GM23338 (cell line): Measurements from ENCODE around the gene WFS1. TPM values are rescaled to one million over a fixed set of nuclear protein-coding genes. Genes with fewer than 3 reads are reported as not detected.

Experiments
- ATAC-seq: fragments of 200-7000 bp; cut with Tn5 transposase; 3 replicates; pipeline ENCODE4 v1.9.1; 2020
- DNase-seq: peaks from one replicate; pipeline ENCODE4 v3.0.0-alpha.2; 2015; ENCODE audit warnings: low spot score
- H2AFZ ChIP-seq: fragments of 200-600 bp; sonication (generic); 2 replicates; pipeline ENCODE4 v1.8.0; 2016; ENCODE audit warnings: antibody characterized with exemption, mild to moderate bottlenecking, moderate library complexity
- H3F3A ChIP-seq: fragments of 200-600 bp; sonication (generic); replicated peaks from 2 replicates; pipeline ENCODE4 v1.8.0; 2017; ENCODE audit warnings: antibody characterized with exemption, mixed run types, low read depth
- H3K27ac ChIP-seq: fragments of 200-600 bp; sonication (generic); 2 replicates; pipeline ENCODE4 v1.6.1; 2016; ENCODE audit warnings: low read depth
- H3K27me3 ChIP-seq: fragments of 200-600 bp; sonication (generic); 2 replicates; pipeline ENCODE4 v1.8.0; 2016; ENCODE audit warnings: mild to moderate bottlenecking, mixed run types, moderate library complexity; ENCODE audit not compliant: insufficient read depth
- H3K36me3 ChIP-seq: fragments of 200-600 bp; sonication (generic); 2 replicates; pipeline ENCODE4 v1.8.0; 2016; ENCODE audit warnings: mild to moderate bottlenecking; ENCODE audit not compliant: insufficient read depth
- H3K4me1 ChIP-seq: fragments of 200-600 bp; sonication (generic); 2 replicates; pipeline ENCODE4 v1.8.0; 2016; ENCODE audit warnings: mild to moderate bottlenecking, moderate library complexity; ENCODE audit not compliant: insufficient read depth
- H3K4me2 ChIP-seq: fragments of 200-600 bp; sonication (generic); 2 replicates; pipeline ENCODE4 v1.7.1; 2017; ENCODE audit warnings: mixed run types
- H3K4me3 ChIP-seq: fragments of 200-600 bp; sonication (generic); 2 replicates; pipeline ENCODE4 v1.6.1; 2016; ENCODE audit warnings: mixed run types
- H3K79me2 ChIP-seq: fragments of 200-600 bp; sonication (generic); replicated peaks from 2 replicates; pipeline ENCODE4 v1.8.0; 2017; ENCODE audit warnings: mild to moderate bottlenecking; ENCODE audit not compliant: insufficient read depth
- H3K9me2 ChIP-seq: fragments of 200-600 bp; sonication (generic); 2 replicates; pipeline ENCODE4 v1.8.0; 2017; ENCODE audit not compliant: insufficient read depth
- H4K20me1 ChIP-seq: fragments of 200-600 bp; sonication (generic); replicated peaks from 2 replicates; pipeline ENCODE4 v1.8.0; 2017; ENCODE audit warnings: mild to moderate bottlenecking; ENCODE audit not compliant: insufficient read depth
- H3K27ac Mint-ChIP-seq: 2 replicates; pipeline ENCODE4 v1.8.0; 2020; ENCODE audit warnings: inconsistent platforms, mild to moderate bottlenecking, moderate library complexity, mixed read lengths
- H3K27me3 Mint-ChIP-seq: 3 replicates; pipeline ENCODE4 v1.8.0; 2022; ENCODE audit warnings: low read depth, mild to moderate bottlenecking, moderate library complexity, mixed read lengths, inconsistent platforms; ENCODE audit not compliant: insufficient read depth, poor library complexity
- H3K36me3 Mint-ChIP-seq: 3 replicates; pipeline ENCODE4 v1.8.0; 2021; ENCODE audit warnings: low read depth, mild to moderate bottlenecking, inconsistent platforms, moderate library complexity, mixed read lengths
- H3K4me1 Mint-ChIP-seq: 3 replicates; pipeline ENCODE4 v1.8.0; 2020; ENCODE audit warnings: mild to moderate bottlenecking, inconsistent platforms, mixed read lengths
- H3K4me3 Mint-ChIP-seq: 3 replicates; pipeline ENCODE4 v1.8.0; 2021; ENCODE audit warnings: moderate library complexity, mild to moderate bottlenecking, inconsistent platforms, mixed read lengths
- H3K9me3 Mint-ChIP-seq: 3 replicates; pipeline ENCODE4 v1.8.0; 2020; ENCODE audit warnings: moderate library complexity, mild to moderate bottlenecking, inconsistent platforms, mixed read lengths
- CREB1 ChIP-seq: fragments of 250-450 bp; sonication (Bioruptor Pico); IDR thresholded peaks from 2 replicates; pipeline ENCODE4 v1.5.0; 2020; ENCODE audit warnings: low read depth, mild to moderate bottlenecking, moderate library complexity
- EZH2phosphoT487 ChIP-seq: fragments of 200-600 bp; sonication (generic); IDR thresholded peaks from one replicate; pipeline ENCODE4 v1.8.1; 2018; ENCODE audit warnings: antibody characterized with exemption; ENCODE audit not compliant: unreplicated experiment
- JUNB ChIP-seq: IDR thresholded peaks from one replicate; pipeline ENCODE4 v1.6.1; 2016; ENCODE audit warnings: antibody characterized with exemption; ENCODE audit not compliant: unreplicated experiment
- NANOG ChIP-seq: IDR thresholded peaks from 2 replicates; pipeline ENCODE4 v1.6.1; 2016; ENCODE audit warnings: antibody characterized with exemption, borderline replicate concordance
- polyA plus RNA-seq: library from polyadenylated mRNA; unstranded; fragments of >200 nt; fragmentation: Nextera tagmentation; extraction: Ambion mirVana; gene quantifications from 2 replicates; pipeline ENCODE4 v1.2.1, GENCODE V29; 2016
- total RNA-seq: library from RNA; depleted of rRNA; stranded (reverse); fragments of >200 nt; shearing (Covaris generic); gene quantifications from 2 replicates; pipeline ENCODE4 v1.2.3, GENCODE V29; 2014
- TF ChIP-seq, protein P1 (sequence below): fragments of 250-450 bp; sonication (Bioruptor Pico); IDR thresholded peaks from 2 replicates; pipeline ENCODE4 v1.5.0; 2020; ENCODE audit warnings: mild to moderate bottlenecking, moderate library complexity
- TF ChIP-seq, protein P2 (sequence below): IDR thresholded peaks from 2 replicates; pipeline ENCODE4 v1.6.1; 2016; ENCODE audit warnings: antibody characterized with exemption
- TF ChIP-seq, protein P3 (sequence below): IDR thresholded peaks from one replicate; pipeline ENCODE4 v1.6.1; 2018; ENCODE audit warnings: antibody characterized with exemption; ENCODE audit not compliant: unreplicated experiment

WFS1 gene
- total and polyA plus RNA-seq, 2 experiments from 2014 or later = 24.7 to 45.4 TPM

DNA sequence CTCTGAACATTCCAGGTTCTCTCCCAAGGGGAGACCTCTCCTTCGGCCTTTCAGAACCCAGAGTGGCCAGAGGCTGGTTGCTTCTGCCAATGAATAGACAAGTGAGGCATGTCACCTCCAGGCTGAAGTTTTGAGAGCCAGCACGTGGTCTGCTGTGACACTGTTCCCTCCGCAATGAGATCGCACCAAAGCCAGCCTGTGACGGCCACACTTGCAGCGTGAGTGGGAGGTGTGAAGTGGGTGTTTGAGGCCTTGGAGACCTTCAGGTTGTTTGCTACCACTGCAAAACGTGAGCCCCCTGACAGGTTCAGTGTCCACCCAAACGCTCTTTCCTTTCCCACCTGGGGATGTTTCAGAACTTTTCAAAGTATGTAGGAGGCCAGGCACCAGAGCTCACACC lies 81.0 kb downstream of the WFS1 start:
- Histone ChIP-seq H3K9me2 (no peaks in the 10 kb centered on the region), H2AFZ (no peak overlapping the region), H3K79me2 (no peaks in the 10 kb centered on the region), H3K27me3 (no peaks in the 10 kb centered on the region), H3F3A (no peaks in the 10 kb centered on the region), H3K4me3 (no peak overlapping the region), H3K36me3 (no peaks in the 10 kb centered on the region), H4K20me1 (no peaks in the 10 kb centered on the region), H3K4me2 (no peak overlapping the region), H3K4me1 (no peaks in the 10 kb centered on the region), H3K27ac (no peak overlapping the region)
- no peaks in the 10 kb centered on the region for H3K9me3 Mint-ChIP-seq
- no peaks in the 10 kb centered on the region; the same call in 2 of the 3 replicates for H3K4me1 Mint-ChIP-seq
- H3K27ac Mint-ChIP-seq = no peak overlapping the region
- DNase-seq = no peak
- no peak overlapping the region for H3K4me3 Mint-ChIP-seq
- TF ChIP-seq EZH2phosphoT487 = no peak
- no peak for TF ChIP-seq JUNB
- TF ChIP-seq CREB1 (CRISPR knock-in tag) = no peak
- H3K36me3 Mint-ChIP-seq = no peaks in the 10 kb centered on the region
- H3K27me3 Mint-ChIP-seq = peaks cover 6% of the 10 kb centered on the region
- no peak for ATAC-seq

DNA sequence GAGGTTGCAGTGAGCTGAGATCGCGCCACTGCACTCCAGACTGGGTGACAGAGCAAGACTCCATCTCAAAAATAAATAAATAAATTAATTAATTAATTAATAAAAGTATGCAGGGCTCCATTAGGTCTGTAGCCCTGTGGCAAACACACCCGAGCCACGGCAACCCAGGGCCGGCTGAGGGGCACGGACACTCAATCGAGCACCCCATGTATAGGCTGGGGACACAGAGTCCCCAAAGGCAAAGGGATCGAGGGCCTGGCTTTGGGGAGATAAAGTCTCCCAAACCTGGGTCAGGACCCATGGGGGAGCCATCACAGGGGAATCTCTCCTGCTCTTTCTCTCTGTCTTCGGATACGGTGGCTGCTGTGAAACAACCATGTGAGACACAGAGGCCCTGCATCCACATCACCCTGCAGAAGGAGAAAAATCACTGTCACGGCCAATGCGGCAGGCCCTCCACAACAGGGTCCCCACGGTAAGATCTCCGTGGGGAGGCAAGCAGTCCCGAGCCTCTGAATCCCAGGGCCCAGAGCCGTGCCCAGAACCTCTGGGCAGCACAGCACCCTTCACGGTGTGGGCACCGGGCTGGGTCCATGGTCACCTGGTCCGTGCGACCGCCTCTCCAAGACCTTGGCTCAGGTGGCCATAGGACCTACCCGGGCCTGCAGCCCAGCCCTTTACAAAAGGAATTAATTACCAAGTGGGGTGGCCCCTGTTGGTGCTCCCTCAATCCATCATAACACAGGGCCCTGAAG lies 81.8 kb downstream of the WFS1 start:
- Mint-ChIP-seq H3K36me3 (no peaks in the 10 kb centered on the region), H3K27me3 (peaks cover 6% of the 10 kb centered on the region)
- ATAC-seq = no peak

More for the DNA sequence above, 81.8 kb downstream of the WFS1 start:
- H3K4me3 ChIP-seq = no peak overlapping the region
- no peaks in the 10 kb centered on the region for H3K36me3 ChIP-seq
- Mint-ChIP-seq H3K9me3 (no peaks in the 10 kb centered on the region), H3K27ac (no peak overlapping the region), H3K4me3 (no peak overlapping the region), H3K4me1 (no peaks in the 10 kb centered on the region; the same call in 2 of the 3 replicates)
- H3K4me1 ChIP-seq = no peaks in the 10 kb centered on the region
- DNase-seq = no peak
- no peak overlapping the region for H3K27ac ChIP-seq
- H3K9me2 ChIP-seq = no peaks in the 10 kb centered on the region
- H2AFZ ChIP-seq = no peak overlapping the region
- H3K4me2 ChIP-seq = no peak overlapping the region
- no peaks in the 10 kb centered on the region for H3K79me2 ChIP-seq
- no peaks in the 10 kb centered on the region for H3K27me3 ChIP-seq
- no peaks in the 10 kb centered on the region for H4K20me1 ChIP-seq
- TF ChIP-seq, protein P1, sequence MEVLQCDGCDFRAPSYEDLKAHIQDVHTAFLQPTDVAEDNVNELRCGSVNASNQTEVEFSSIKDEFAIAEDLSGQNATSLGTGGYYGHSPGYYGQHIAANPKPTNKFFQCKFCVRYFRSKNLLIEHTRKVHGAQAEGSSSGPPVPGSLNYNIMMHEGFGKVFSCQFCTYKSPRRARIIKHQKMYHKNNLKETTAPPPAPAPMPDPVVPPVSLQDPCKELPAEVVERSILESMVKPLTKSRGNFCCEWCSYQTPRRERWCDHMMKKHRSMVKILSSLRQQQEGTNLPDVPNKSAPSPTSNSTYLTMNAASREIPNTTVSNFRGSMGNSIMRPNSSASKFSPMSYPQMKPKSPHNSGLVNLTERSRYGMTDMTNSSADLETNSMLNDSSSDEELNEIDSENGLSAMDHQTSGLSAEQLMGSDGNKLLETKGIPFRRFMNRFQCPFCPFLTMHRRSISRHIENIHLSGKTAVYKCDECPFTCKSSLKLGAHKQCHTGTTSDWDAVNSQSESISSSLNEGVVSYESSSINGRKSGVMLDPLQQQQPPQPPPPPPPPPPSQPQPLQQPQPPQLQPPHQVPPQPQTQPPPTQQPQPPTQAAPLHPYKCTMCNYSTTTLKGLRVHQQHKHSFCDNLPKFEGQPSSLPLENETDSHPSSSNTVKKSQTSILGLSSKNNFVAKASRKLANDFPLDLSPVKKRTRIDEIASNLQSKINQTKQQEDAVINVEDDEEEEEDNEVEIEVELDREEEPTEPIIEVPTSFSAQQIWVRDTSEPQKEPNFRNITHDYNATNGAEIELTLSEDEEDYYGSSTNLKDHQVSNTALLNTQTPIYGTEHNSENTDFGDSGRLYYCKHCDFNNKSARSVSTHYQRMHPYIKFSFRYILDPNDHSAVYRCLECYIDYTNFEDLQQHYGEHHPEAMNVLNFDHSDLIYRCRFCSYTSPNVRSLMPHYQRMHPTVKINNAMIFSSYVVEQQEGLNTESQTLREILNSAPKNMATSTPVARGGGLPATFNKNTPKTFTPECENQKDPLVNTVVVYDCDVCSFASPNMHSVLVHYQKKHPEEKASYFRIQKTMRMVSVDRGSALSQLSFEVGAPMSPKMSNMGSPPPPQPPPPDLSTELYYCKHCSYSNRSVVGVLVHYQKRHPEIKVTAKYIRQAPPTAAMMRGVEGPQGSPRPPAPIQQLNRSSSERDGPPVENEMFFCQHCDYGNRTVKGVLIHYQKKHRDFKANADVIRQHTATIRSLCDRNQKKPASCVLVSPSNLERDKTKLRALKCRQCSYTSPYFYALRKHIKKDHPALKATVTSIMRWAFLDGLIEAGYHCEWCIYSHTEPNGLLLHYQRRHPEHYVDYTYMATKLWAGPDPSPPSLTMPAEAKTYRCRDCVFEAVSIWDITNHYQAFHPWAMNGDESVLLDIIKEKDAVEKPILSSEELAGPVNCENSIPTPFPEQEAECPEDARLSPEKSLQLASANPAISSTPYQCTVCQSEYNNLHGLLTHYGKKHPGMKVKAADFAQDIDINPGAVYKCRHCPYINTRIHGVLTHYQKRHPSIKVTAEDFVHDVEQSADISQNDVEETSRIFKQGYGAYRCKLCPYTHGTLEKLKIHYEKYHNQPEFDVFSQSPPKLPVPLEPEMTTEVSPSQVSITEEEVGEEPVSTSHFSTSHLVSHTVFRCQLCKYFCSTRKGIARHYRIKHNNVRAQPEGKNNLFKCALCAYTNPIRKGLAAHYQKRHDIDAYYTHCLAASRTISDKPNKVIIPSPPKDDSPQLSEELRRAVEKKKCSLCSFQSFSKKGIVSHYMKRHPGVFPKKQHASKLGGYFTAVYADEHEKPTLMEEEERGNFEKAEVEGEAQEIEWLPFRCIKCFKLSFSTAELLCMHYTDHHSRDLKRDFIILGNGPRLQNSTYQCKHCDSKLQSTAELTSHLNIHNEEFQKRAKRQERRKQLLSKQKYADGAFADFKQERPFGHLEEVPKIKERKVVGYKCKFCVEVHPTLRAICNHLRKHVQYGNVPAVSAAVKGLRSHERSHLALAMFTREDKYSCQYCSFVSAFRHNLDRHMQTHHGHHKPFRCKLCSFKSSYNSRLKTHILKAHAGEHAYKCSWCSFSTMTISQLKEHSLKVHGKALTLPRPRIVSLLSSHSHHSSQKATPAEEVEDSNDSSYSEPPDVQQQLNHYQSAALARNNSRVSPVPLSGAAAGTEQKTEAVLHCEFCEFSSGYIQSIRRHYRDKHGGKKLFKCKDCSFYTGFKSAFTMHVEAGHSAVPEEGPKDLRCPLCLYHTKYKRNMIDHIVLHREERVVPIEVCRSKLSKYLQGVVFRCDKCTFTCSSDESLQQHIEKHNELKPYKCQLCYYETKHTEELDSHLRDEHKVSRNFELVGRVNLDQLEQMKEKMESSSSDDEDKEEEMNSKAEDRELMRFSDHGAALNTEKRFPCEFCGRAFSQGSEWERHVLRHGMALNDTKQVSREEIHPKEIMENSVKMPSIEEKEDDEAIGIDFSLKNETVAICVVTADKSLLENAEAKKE = no peak
- no peak for TF ChIP-seq NANOG
- TF ChIP-seq JUNB = no peak
- TF ChIP-seq, protein P2, sequence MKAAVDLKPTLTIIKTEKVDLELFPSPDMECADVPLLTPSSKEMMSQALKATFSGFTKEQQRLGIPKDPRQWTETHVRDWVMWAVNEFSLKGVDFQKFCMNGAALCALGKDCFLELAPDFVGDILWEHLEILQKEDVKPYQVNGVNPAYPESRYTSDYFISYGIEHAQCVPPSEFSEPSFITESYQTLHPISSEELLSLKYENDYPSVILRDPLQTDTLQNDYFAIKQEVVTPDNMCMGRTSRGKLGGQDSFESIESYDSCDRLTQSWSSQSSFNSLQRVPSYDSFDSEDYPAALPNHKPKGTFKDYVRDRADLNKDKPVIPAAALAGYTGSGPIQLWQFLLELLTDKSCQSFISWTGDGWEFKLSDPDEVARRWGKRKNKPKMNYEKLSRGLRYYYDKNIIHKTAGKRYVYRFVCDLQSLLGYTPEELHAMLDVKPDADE = no peak
- TF ChIP-seq, protein P3, sequence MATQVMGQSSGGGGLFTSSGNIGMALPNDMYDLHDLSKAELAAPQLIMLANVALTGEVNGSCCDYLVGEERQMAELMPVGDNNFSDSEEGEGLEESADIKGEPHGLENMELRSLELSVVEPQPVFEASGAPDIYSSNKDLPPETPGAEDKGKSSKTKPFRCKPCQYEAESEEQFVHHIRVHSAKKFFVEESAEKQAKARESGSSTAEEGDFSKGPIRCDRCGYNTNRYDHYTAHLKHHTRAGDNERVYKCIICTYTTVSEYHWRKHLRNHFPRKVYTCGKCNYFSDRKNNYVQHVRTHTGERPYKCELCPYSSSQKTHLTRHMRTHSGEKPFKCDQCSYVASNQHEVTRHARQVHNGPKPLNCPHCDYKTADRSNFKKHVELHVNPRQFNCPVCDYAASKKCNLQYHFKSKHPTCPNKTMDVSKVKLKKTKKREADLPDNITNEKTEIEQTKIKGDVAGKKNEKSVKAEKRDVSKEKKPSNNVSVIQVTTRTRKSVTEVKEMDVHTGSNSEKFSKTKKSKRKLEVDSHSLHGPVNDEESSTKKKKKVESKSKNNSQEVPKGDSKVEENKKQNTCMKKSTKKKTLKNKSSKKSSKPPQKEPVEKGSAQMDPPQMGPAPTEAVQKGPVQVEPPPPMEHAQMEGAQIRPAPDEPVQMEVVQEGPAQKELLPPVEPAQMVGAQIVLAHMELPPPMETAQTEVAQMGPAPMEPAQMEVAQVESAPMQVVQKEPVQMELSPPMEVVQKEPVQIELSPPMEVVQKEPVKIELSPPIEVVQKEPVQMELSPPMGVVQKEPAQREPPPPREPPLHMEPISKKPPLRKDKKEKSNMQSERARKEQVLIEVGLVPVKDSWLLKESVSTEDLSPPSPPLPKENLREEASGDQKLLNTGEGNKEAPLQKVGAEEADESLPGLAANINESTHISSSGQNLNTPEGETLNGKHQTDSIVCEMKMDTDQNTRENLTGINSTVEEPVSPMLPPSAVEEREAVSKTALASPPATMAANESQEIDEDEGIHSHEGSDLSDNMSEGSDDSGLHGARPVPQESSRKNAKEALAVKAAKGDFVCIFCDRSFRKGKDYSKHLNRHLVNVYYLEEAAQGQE = no peak
- no peaks in the 10 kb centered on the region for H3F3A ChIP-seq
